ENCODE measurements around the gene MPST. TPM values are rescaled to one million over a fixed set of nuclear protein-coding genes. Genes with fewer than 3 reads are reported as not detected.

The MPST gene
- total RNA-seq, 2 donors from 2014 or later: 6.4 to 12.3 TPM

- no peak overlapping the region for H3K4me3 Mint-ChIP-seq
- no peak for ATAC-seq
- DNase-seq: no peak
- H3K36me3 Mint-ChIP-seq (ENCODE audit: low read depth): no peaks in the 10 kb centered on the region
- peaks cover 6% of the 10 kb centered on the region for H3K4me1 Mint-ChIP-seq
- no peak overlapping the region for H3K27ac Mint-ChIP-seq
- no peaks in the 10 kb centered on the region for H3K9me3 ChIP-seq (ENCODE audit: control insufficient read depth, low read length, poor library complexity, severe bottlenecking)
- peaks cover 39% of the 10 kb centered on the region for H3K27me3 Mint-ChIP-seq
Observed at GRCh38 chr22:37010174-37010573, 9.4 kb upstream of the MPST start.

GRCh38 chr22:37010976-37011375 lies 8.6 kb upstream of the MPST start:
- Mint-ChIP-seq H3K27me3 (peaks cover 32% of the 10 kb centered on the region), H3K4me3 (no peak overlapping the region), H3K4me1 (peaks cover 6% of the 10 kb centered on the region), H3K36me3 (ENCODE audit: low read depth) (no peaks in the 10 kb centered on the region), H3K27ac (no peak overlapping the region)
- H3K9me3 ChIP-seq (ENCODE audit: control insufficient read depth, low read length, poor library complexity, severe bottlenecking): no peaks in the 10 kb centered on the region
- DNase-seq: no peak
- ATAC-seq: no peak

- no peaks in the 10 kb centered on the region for H3K9me3 ChIP-seq (ENCODE audit: control insufficient read depth, low read length, poor library complexity, severe bottlenecking)
- Mint-ChIP-seq H3K27ac (no peak overlapping the region), H3K4me1 (peaks cover 6% of the 10 kb centered on the region), H3K36me3 (ENCODE audit: low read depth) (no peaks in the 10 kb centered on the region), H3K4me3 (no peak overlapping the region), H3K27me3 (peaks cover 27% of the 10 kb centered on the region)
- ATAC-seq: no peak
- DNase-seq: no peak
Observed at GRCh38 chr22:37011472-37011871, 8.1 kb upstream of the MPST start.

DNA sequence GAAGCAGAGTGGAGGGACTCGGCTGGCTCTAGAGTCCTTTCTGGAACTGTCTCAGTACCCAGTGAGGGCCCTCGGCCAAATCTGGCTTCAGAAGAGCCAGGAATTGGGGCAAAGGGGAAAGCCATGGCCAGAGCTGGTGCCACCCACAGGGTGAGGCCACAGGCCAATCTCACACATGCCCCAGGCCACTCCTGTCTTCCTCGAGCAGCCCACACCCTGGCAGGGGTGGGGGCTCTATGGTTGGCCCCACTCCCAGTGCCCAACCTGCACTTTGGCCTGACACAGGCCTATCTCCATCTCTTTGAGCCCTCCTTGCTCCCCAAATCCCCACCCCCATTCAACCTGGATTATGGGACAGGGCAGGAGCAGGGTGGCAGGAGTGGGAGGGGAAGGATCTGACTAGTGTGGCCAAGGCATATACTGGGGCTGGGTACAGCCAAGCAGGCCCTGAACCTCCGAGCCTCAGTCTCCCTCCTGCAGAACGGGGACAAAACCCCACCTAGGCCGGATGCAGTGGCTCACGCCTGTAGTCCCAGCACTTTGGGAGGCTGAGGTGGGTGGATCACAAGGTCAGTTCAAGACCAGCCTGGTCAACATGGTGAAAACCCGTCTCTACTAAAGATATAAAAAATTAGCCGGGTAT lies 7.2 kb upstream of the MPST start:
- Mint-ChIP-seq H3K4me1 (peaks cover 5% of the 10 kb centered on the region), H3K27me3 (peaks cover 18% of the 10 kb centered on the region), H3K27ac (no peak overlapping the region), H3K4me3 (no peak overlapping the region), H3K36me3 (ENCODE audit: low read depth) (no peaks in the 10 kb centered on the region)
- DNase-seq (no peak), ATAC-seq (no peak)
- no peaks in the 10 kb centered on the region for H3K9me3 ChIP-seq (ENCODE audit: control insufficient read depth, low read length, poor library complexity, severe bottlenecking)

GRCh38 chr22:37012956-37013355 lies 6.6 kb upstream of the MPST start:
- Mint-ChIP-seq H3K4me1 (no peaks in the 10 kb centered on the region), H3K4me3 (no peak overlapping the region)

DNA sequence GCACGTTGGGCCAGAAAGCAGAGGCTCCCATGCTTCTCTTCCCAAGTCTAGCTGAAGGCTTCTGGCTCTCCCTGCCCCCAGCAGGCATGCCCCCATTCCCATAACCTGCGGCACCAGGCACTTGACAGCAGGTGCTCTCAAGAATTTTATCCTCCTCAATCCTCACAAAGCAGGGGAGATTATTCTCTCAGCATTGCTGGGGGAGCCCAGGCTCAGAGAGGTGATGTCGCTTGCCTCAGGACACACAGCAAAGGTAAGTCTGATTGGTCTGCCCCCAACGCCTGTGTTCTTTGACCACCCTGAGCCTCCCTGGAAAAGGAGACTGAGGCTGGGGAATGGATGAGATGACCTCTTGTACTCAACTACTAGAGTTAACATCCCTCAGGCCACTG lies 5.1 kb upstream of the MPST start:
- ATAC-seq (no peak), DNase-seq (no peak)
- no peaks in the 10 kb centered on the region for H3K9me3 ChIP-seq (ENCODE audit: control insufficient read depth, low read length, poor library complexity, severe bottlenecking)
- Mint-ChIP-seq H3K4me1 (no peaks in the 10 kb centered on the region), H3K36me3 (ENCODE audit: low read depth) (no peaks in the 10 kb centered on the region), H3K4me3 (no peak overlapping the region), H3K27ac (no peak overlapping the region), H3K27me3 (peaks cover 7% of the 10 kb centered on the region)

More at GRCh38 chr22:37012956-37013355, 6.6 kb upstream of the MPST start:
- H3K36me3 Mint-ChIP-seq (ENCODE audit: low read depth): no peaks in the 10 kb centered on the region
- peaks cover 12% of the 10 kb centered on the region for H3K27me3 Mint-ChIP-seq
- no peak for ATAC-seq
- no peak overlapping the region for H3K27ac Mint-ChIP-seq
- H3K9me3 ChIP-seq (ENCODE audit: control insufficient read depth, low read length, poor library complexity, severe bottlenecking): no peaks in the 10 kb centered on the region
- no peak for DNase-seq

GRCh38 chr22:37014835-37015586 lies 4.5 kb upstream of the MPST start:
- DNase-seq: no peak
- no peak for ATAC-seq
- H3K9me3 ChIP-seq (ENCODE audit: control insufficient read depth, low read length, poor library complexity, severe bottlenecking): no peaks in the 10 kb centered on the region
- H3K4me1 Mint-ChIP-seq: no peaks in the 10 kb centered on the region
- no peak overlapping the region for H3K27ac Mint-ChIP-seq
- no peaks in the 10 kb centered on the region for H3K36me3 Mint-ChIP-seq (ENCODE audit: low read depth)
- H3K4me3 Mint-ChIP-seq: no peak overlapping the region
- peaks cover 1% of the 10 kb centered on the region for H3K27me3 Mint-ChIP-seq

DNA sequence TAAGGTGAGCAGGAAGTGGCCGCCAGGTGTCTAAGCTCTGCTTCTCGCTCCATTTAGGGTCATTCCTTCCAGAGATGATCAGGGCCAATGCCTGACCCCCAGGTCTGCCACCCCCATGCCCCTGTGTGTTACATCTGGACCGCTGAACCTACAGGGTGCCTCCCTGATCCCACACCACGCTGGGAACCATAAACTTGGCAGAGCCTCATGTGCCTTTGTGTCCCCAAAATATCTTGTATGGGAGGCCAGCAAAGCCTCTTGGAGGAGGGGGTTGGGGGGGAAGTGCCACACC lies 4.0 kb upstream of the MPST start:
- H3K9me3 ChIP-seq (ENCODE audit: control insufficient read depth, low read length, poor library complexity, severe bottlenecking): no peaks in the 10 kb centered on the region
- ATAC-seq (no peak), DNase-seq (no peak)
- Mint-ChIP-seq H3K4me3 (no peak overlapping the region), H3K27me3 (no peaks in the 10 kb centered on the region), H3K4me1 (no peaks in the 10 kb centered on the region), H3K27ac (no peak overlapping the region), H3K36me3 (ENCODE audit: low read depth) (no peaks in the 10 kb centered on the region)

DNA sequence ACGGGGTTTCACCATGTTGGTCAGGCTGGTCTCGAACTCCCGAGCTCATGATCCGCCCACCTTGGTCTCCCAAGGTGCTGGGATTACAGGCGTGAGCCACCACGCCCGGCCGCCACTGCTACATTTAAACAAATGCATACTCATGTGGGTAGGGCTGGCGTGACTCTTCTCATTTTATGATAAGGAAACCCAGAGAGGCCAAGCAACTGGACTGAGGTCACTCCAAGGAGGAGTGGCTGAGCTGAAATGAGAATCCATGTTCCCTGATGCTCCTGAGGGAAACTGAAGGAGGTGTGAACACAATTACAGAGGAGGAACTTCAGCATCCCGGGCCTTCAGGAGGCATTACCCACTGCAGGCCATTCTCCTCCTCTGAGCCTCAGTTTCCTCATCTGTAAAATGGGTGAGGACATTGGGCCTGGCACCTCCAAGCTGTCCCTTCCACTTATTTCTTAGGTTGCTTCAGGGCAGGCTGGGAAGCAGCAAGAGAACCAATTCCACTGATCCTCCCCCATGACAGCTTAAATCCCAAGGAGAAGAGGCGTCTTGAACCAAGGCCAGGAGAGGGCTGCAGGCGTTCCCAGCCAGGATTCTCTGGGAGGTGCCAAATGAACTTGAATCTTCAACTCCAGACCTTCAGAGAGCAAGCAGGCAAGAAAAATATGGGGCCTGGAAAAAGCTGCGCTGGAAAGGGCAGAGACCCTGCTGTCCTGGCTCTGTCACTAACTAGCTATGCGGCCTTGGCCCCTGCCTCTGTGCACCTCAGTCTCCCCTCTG lies 3.2 kb upstream of the MPST start:
- H3K27me3 Mint-ChIP-seq: no peaks in the 10 kb centered on the region
- no peak for ATAC-seq
- no peak overlapping the region for H3K4me3 Mint-ChIP-seq
- H3K36me3 Mint-ChIP-seq (ENCODE audit: low read depth): no peaks in the 10 kb centered on the region
- no peaks in the 10 kb centered on the region for H3K4me1 Mint-ChIP-seq
- no peak for DNase-seq
- no peaks in the 10 kb centered on the region for H3K9me3 ChIP-seq (ENCODE audit: control insufficient read depth, low read length, poor library complexity, severe bottlenecking)
- peak overlapping the region; percentile 34 for H3K27ac Mint-ChIP-seq

- Mint-ChIP-seq H3K4me3 (peak overlapping the region; percentile 31), H3K27ac (no peak overlapping the region), H3K36me3 (ENCODE audit: low read depth) (no peaks in the 10 kb centered on the region), H3K4me1 (peaks cover 3% of the 10 kb centered on the region), H3K27me3 (no peaks in the 10 kb centered on the region)
- no peaks in the 10 kb centered on the region for H3K9me3 ChIP-seq (ENCODE audit: control insufficient read depth, low read length, poor library complexity, severe bottlenecking)
- no peak for ATAC-seq
- DNase-seq: no peak
Observed at GRCh38 chr22:37017356-37017755, 2.2 kb upstream of the MPST start.

- Mint-ChIP-seq H3K4me1 (peaks cover 3% of the 10 kb centered on the region), H3K27ac (no peak overlapping the region)
- no peak for DNase-seq
Observed at GRCh38 chr22:37018086-37018814, 1.3 kb upstream of the MPST start.

DNA sequence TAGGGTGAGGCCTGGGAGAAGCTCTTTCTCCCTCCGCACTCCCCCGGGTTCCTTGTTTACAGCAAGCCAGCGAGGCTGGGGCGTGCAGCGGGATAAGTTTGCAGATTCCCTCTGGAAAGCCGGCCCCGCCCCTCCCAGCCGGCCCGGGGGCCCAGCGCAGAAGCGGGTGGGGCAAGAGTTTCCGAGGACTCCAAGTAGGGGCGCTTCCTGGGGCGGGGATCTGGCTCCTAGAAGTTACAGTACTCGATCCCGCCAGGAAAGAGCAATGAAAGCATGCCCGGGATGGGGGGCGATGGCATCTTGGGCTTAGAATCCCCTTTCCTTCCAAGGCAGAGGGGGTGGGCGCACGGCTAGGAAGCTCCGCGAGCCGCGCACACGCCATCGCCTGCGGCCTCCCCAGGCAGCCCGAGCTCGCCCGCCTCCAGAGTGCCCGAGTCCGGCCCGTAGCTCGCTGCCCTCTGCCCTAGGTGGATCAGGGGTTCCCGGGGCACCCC lies 680 bp upstream of the MPST start:
- H3K27ac Mint-ChIP-seq: no peak overlapping the region

More at GRCh38 chr22:37018086-37018814, 1.3 kb upstream of the MPST start:
- Mint-ChIP-seq H3K4me3 (peak overlapping the region; percentile 91), H3K27me3 (no peaks in the 10 kb centered on the region), H3K36me3 (ENCODE audit: low read depth) (no peaks in the 10 kb centered on the region)
- no peak for ATAC-seq
- H3K9me3 ChIP-seq (ENCODE audit: control insufficient read depth, low read length, poor library complexity, severe bottlenecking): no peaks in the 10 kb centered on the region

GRCh38 chr22:37020192-37020479 lies 594 bp downstream of the MPST start:
- H3K36me3 Mint-ChIP-seq (ENCODE audit: low read depth): no peaks in the 10 kb centered on the region
- no peak for DNase-seq
- H3K9me3 ChIP-seq (ENCODE audit: control insufficient read depth, low read length, poor library complexity, severe bottlenecking): no peaks in the 10 kb centered on the region
- peak overlapping the region; percentile 14 for H3K27ac Mint-ChIP-seq
- no peaks in the 10 kb centered on the region for H3K27me3 Mint-ChIP-seq
- ATAC-seq: no peak
- H3K4me1 Mint-ChIP-seq: peaks cover 3% of the 10 kb centered on the region
- H3K4me3 Mint-ChIP-seq: peak overlapping the region; percentile 91

More for the DNA sequence above, 680 bp upstream of the MPST start:
- Mint-ChIP-seq H3K4me1 (peaks cover 3% of the 10 kb centered on the region), H3K4me3 (peak overlapping the region; percentile 91), H3K36me3 (ENCODE audit: low read depth) (no peaks in the 10 kb centered on the region), H3K27me3 (no peaks in the 10 kb centered on the region)
- H3K9me3 ChIP-seq (ENCODE audit: control insufficient read depth, low read length, poor library complexity, severe bottlenecking): no peaks in the 10 kb centered on the region
- ATAC-seq (peak; percentile 26), DNase-seq (no peak)

Data from T-helper 17 cell (primary cell).